Left renal cortex interstitium (tissue), 4 donors: ENCODE measurements around the gene NECAB2. TPM values are rescaled to one million over a fixed set of nuclear protein-coding genes. Genes with fewer than 3 reads are reported as not detected.
"Not testable (repeated sequence)": the region's sequence is repeated elsewhere in the genome, so short reads cannot be mapped to it uniquely, and the experiment has no call there.

Experiments used
- DNase-seq, 4 donors: peaks; one replicate each; pipeline ENCODE4 v3.0.0-alpha.2; 2013; ENCODE audit warnings: low read depth in 4 of 4, low spot score in 2 of 4, missing footprints in 1 of 4
- polyA plus RNA-seq, 4 donors: library from polyadenylated mRNA; unstranded; fragments of 120-200 nt; gene quantifications; one replicate each; pipeline ENCODE4 v1.2.1, GENCODE V29; 2013; ENCODE audit not compliant: insufficient read length in 4 of 4

Gene NECAB2
- polyA plus RNA-seq, 4 donors = 2.2 to 4.2 (median 3.4) TPM

DNA sequence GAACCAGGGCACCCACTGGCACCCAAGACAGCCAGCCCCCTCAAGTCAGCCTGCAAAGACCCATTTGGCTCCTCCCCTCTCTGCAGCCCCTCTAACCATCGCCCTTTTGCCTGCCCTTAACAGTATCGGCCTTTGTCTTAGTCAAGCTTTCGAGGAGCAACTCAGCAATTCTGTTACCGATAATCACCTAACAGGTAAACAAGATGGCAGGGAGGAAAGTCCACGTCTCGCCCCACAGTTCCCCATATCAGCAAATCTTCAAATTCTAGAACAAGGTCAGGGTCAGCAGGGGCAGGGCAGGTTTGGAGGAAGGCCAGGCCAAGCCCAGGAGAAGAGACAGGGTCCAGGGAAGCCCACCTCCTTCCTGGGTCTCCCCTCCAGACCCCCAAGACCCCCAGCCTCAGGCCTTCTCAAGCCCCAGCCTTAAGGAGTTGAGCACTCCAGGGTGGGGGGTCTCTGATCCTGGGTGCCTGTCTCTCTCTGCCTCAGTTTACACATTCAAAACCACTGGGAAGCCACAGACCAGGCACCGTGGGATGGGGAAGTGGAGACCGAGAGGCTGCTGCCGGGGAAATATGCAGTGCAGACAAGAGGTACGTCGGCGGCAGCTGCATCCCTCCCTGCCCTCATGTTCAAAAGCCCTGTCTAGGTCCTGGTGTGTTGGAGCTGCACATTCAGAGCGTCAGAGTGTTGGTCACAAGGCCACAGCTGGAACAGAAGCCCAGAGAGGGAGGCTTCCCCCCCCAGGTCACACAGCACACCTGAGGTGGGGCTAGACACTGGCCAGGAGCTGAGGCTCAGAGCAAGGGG lies 18.9 kb upstream of the NECAB2 start:
- DNase-seq = no peak

DNA sequence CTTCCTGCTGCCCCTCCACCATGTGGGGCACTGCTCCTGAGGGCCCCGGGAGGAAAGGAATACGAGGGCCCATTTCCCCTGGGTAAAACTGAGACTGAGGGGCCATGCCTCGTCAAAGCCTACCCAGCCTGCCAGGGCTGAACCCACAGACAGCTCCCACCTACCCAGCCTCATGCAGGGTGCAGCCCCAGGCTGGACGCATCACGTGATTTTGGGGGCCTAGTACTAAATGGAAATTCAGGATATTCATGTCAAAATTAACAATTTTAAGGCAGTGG lies 18.4 kb upstream of the NECAB2 start:
- no peak for DNase-seq

DNA sequence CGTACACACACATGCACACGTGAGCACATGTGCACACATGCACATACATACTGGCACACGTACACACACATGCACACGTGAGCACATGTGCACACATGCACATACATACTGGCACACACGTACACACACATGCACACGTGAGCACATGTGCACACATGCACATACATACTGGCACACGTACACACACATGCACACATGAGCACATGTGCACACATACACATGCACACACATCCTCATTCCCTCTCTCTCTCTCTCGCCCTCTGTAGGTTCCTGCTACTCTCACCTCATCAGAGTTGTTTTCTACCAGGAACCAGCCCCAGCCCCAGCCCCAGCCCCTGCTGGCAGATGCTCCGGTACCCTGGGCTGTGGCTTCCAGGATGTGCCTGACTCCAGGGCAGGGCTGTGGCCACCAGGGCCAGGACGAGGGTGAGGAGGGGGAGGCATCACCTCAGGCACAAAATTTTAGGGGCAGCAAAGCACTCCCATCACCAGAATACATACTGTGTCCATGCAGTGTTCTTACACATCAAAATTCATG lies 17.1 kb upstream of the NECAB2 start:
- DNase-seq = not testable (repeated sequence)

DNA sequence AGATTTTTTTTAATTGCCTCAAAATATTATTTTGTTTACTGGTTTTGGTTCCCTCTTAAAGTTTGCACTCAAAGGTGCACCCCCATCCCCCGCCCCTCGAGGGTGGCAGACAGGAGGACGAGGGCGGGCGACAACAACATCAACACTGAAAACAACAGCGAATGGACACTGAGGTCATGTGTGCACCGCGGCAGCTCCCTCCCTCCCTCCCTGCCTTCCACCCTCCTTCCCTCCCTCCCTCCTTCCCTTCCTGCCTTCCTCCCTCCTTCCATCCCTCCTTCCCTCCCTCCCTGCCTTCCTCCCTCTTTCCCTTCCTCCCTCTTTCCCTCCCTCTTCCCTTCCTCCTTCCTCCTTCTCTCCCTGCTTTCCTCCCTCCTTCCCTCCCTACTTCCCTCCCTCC lies 16.5 kb upstream of the NECAB2 start:
- no peak for DNase-seq

DNA sequence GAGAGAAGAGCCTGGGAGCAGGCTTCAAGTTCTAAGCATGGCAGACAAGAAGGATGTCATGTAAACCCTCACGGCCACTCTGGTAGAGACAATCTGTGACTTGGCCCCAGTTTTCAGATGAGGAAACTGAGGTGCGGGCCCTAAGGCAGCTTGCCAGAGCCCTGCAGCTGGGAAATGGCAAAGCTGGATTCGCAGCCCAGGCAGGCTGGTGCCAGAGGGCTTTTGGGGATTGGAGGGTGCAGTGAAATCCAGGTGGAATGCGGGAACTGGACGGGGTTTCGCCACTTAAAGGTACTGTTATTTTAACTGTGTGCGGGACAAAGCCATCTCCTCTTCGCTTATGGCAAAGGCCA lies 15.5 kb upstream of the NECAB2 start:
- no peak for DNase-seq

DNA sequence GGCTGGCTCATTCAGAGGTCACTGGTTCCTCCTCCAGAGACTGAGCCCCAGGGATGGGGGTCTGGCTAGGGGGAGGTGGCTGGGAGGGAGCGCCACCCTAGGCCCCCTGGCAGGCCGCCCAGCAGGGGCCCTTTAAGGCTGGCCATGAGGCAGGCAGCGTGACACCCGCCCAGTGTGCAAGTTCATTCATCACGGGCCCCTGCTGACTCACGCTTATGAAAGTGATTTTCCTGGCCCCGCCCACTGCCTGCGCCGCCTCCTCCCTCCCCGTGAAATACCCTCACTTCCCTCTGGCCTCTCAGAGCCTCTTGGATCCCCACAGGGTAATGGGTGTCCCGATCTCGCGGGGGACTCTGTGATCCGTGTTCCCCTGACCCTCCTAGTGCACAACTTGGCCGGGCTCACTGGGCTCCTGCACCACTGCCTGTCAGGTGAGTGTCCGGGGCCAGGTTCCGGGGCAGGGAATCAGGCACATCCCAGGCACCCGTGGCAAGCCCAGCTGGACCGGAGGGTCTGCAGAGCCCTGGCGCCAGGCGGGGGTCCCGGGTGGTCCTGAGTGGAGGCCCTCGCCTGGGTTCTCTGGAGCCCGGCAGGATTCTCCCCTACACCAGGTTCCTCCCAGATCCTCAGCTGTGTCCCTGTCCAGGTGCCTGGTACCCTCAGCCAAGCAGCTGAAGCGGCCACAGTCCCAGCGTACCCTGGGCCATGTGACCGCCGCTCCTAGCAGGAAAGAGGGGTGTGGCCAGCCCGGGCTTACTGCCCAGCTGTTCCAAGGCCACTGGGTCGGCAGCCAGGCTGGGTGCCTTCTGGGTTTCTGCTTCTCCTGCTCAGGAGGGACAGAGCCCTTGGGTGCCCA lies 14.9 kb upstream of the NECAB2 start, which contains the start of gene OSGIN1:
TSS of gene OSGIN1 (plus strand) at position 301 of the 856 bp plus-strand sequence. CDS start 4,432 bp downstream, outside the sequence.
- DNase-seq = peak in 1 of 4 donors; percentile 32

DNA sequence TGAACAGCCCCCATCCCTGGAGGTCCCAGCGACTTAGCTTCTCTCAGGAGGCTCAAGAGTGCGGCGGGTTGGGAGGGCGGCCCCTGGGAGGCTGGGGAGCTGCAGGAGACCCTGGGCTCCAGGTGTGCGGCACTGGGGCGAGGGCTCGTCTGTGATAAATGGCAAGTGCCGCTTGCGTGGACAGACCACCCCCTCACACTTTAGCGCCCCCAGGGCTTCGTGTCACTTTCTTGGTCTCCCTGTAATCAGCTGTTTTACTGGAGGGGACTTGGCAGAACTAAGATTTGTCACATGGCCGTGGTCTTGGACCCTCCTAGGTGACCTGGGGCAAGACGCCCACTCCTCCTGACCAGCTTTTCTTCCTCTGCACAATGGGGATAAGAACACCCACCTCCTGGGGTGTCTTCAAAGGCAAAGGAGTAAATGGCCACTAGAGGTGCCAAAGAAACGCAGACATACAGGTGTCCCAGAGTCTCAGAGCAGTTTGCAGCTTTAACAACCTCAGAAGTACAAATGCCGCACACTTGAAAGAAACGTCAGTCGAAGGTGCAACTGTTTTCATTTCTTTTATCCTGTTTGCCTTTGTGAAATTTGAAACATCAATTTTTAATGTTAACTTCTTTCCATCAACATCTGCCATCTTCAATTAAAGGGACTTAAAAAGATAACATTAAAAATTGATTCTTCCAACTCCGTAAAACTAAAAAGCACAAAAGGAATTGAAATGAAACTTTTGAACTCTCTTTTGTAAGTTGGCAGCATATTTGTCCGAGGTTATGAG lies 14.1 kb upstream of the NECAB2 start:
- no peak for DNase-seq

DNA sequence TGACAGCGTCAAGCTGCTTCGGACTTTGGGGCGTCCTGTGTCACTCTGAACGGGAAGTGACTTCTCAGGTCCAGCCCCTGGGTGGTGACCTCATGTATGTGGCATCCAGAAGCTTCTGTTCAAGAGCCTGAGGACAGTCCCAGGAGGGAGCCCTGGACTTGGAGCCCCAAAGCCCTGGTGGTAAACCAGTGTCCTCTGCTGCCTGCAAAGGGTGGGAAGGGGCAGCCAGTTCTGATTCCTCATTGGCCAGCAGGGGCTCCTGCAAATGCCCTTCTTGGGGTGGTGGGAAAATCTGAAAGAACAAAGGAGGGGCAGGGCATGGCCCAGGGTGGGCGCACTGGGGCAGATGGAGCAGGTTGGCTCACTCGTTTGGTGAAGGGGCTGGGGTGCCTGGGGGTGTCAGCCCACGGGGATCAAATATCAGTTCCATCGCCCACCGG lies 13.4 kb upstream of the NECAB2 start:
- no peak for DNase-seq

DNA sequence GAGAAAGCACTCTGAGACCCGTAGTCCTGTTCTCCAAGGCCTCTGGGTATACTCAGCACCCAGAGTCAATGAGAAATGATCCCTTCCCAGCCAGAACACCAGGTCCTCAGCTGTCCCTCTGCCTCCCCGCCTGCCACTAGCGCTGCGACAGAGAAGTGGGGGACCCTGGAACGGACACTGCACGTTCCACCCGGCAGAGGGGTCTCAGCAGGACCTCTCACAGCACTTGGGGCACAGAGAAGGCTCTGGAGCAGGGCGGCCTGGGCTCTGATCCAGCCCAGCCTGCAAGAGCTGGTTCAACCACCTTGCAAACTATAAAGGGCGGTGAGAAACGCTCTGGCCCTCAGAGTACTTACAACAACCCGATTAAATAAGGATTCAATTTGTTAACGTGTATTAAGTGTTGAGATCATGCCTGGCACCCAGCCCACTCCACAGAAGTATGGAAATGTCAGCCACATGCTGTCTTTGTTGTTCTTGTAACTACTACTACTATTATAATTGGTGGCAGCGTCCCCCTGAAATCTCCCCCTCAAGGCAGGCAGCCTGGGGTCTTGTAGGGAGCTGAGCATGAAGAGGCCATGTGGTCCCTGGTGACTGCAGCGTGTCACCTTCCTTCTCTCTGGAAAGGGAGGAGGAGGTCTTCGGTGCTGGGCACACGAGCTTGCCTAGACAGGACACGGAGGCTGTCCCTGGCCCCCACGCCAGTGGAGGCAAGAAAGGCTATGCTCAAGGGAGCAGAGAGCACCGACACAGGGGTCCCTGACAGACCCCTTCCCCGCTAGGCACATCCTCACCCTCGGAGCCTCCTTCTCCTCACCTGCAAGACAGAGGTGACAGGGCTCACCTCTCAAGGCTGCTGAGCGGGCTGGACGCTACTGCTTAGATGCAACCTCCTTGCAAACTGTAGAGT lies 12.6 kb upstream of the NECAB2 start:
- DNase-seq = no peak

DNA sequence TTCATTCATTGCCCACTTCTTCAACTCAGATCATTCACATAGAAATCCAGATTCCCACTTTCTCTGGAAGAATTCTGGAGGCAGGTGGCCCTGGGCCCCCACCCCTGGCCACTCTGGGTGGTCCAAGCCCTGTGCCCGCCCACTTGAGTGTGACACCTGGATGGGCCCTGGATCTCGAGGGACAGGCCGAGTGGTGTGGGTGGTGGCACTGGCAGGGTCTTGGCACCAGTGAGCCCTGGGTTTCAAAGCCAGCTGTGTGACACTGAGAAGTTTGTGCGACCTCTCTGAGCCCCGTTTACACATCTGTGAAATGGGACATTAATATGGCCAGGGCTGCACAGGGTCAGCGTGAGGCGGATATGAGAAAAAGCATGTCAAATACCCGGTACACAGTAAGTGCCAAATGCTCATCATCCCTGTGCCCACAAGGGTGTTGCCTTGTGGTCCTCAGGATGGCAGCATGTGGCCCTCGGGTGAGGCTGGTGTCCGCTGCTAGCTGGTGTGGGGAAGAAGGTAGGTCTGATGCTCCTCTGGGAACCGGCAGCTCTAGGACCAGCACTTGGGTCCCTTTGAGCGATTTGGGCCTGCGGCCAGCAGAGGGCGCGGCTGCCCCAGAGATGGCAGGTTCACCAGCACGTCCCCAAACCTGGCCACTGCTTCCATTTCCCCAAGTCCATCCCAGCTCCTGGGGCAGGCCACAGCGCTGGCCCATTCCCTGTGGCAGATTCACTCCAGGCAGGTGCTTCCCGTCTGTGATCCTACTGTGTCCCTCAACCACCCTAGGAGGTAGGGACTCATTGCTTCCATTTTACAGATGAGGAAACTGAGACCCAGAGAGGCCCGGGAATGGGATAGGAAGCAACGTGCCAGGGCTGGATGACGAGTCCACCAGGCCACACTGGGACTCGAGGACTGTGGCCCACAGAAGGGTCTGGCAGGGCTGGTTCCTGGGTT lies 11.4 kb upstream of the NECAB2 start:
- peak in 2 of 4 donors; percentile 48 to 69 for DNase-seq

DNA sequence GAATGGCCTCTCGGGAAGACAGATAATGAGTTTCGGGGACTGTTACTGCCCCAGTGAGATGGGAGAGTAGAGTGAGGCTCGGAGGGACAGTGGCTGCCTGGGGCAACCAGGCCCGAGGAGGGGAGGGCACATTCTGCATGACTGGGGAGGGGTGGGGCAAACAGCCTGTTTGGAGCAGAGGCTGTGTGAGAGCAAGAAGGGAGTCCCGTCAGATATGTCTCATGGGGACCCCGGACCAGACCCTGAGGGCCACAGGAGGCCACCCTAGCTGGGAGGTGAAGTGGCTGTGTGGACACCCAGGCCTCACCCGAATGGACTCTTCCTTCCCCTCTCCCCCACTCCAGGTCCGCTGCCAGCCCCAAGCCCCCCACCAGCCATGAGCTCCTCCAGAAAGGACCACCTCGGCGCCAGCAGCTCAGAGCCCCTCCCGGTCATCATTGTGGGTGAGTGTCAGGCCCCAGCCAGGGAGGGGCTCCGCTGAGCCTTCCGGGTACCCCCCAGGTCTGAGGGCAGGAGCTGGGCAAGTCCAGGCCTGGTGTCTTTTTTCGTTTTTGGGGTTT lies 10.7 kb upstream of the NECAB2 start:
- no peak for DNase-seq

DNA sequence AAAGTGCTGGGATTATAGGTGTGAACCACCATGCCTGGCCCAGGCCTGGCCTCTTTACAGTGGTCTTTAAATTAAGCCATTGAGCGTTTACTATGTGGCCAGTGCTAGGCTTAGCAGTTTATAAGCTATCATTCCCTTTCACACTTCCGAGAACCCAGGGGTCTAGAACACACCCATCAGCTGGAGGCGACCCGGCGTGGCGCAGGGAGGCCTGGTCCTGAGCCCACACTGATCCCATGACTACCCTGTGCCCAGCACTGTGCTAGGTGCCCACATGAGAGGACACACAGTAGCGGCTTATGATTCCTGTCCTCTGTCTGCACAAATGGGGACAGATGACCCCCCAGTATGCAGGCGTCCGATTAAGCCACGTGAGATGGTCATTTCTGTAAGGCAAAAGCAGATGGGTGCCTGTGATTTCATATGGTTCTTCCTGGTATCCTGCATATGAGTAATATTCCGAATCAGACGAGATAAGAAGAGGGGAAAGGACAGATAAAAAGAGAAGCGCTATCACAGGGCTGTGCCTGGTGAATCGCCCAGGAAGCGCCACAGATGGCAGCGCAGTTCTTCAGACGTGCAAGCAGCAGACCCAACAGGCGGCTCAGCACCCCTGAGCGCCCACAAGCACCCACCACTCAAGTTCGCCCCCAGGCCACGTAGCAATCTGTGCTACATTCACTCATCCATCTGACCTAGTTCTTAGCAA lies 9.8 kb upstream of the NECAB2 start:
- DNase-seq = no peak

DNA sequence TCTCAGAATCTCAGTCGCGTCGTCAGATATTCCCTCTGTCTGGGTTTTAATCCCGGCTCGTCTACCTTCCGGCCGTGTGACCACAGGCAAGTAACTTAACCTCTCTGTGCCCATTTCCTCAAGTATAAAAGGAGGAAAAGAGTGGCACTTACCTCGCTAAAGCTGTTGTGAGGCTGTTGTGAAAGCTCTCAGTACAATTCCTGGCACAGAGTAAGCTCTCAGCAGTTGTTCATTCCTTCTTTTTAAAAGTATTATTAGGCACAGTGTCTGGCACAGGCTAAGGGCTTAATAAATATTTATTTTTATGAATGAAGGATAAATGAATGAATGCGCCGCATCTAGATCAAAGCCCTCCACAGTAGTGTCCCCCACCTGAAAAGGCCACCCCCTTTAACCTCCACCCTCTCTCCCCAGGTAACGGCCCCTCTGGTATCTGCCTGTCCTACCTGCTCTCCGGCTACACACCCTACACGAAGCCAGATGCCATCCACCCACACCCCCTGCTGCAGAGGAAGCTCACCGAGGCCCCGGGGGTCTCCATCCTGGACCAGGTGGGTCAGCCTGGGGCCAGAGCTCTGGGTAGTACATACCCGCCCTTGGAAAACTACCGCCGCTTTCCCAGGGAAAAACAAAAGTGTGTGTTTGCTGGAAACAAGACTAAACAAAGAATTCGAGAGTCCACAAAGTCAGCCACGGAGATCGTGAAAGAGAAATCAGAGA lies 9.0 kb upstream of the NECAB2 start:
- no peak for DNase-seq

DNA sequence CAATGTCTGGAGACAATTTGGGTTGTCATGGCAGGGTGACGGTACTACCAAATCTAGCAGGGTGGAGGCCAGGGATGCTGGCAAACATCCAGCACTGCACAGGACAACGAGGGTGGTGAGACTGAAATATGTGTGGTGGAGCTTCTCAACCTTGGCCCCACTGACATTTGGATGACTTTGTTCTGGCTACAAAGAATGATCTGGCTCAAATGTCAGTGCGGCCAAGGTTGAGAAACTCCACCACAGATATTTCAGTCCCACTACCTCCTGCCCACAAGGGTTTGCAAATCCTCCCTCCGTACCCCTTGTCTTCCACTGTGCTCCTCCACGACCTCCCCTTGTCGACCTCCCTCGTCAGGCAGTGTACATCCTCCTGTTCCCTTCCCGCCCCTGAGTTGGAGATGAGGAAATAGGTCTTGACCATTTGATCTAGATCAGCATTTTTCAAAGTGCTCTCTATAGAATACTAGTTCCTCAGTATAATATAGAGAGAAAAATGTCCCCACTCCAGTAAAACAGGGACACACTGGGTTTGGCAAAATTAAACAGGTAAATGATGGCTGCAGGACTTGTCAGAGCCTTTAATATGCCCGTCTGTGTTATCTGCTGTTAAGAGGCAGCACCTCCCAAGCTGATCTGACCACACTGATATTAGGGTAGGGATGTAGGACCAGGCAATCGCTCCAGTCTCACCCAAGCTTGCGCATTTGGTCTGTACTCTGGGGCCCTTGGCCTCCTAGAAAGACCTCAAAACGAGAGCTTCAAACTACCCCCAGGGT lies 8.2 kb upstream of the NECAB2 start:
- no peak for DNase-seq

DNA sequence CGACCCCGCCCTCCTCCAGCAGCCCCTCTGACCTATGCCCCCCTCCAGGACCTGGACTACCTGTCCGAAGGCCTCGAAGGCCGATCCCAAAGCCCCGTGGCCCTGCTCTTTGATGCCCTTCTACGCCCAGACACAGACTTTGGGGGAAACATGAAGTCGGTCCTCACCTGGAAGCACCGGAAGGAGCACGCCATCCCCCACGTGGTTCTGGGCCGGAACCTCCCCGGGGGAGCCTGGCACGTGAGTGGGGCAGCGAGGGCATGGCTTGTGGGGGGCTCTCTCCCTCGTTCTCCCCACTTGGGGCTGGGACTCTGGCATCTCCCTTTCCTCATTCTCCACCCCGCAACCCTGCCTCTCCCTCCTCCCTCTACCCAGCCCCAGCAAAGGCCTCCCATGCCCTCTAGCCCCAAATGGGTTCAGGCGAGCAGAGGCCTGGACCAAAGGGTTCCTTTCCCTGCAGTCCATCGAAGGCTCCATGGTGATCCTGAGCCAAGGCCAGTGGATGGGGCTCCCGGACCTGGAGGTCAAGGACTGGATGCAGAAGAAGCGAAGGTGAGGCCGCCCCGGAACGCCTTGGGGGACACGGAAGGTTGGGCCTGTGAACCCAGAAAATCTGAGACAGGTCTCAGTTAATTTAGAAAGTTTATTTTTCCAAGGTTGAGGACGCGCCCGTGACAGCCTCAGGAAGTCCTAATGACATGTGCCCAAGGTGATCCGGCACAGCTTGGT lies 7.4 kb upstream of the NECAB2 start:
- no peak for DNase-seq

DNA sequence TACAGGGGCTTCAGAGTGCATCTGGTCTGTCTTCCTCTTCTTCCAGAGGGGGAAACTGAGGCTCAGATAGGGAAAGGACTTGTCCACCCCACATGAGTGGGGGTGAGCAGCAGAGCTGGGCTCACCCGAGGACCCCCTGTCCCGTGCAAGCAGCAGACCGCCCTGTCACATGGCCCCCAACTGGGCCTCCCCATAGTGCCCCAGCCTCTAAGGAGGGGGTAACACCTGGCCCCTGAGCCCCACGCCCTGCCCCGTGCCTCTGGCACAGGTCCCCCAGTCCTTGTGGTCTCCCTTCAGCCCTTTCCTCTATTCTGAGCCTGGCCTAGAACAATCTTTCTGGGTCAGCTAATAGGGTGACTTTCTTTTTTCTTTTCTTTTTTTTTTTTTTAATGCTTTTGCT lies 6.5 kb upstream of the NECAB2 start:
- no peak for DNase-seq
